Left ventricle myocardium inferior (tissue), 1 donor: ENCODE data around the gene NR2C2. TPM values are rescaled to one million over a fixed set of nuclear protein-coding genes. Genes with fewer than 3 reads are reported as not detected.
A peak's percentile ranks its signal among the peaks of the same experiment; 100 is the strongest.

Experiments used
- DNase-seq: peaks from one replicate; pipeline ENCODE4 v3.0.0-alpha.2; 2020
- H3K27ac ChIP-seq: fragments of 200-600 bp; replicated peaks from 2 replicates; pipeline ENCODE4 v1.8.0; 2021
- H3K27me3 ChIP-seq: fragments of 200-600 bp; 2 replicates; pipeline ENCODE4 v1.8.0; 2021; ENCODE audit warnings: low read depth
- H3K36me3 ChIP-seq: fragments of 200-600 bp; 2 replicates; pipeline ENCODE4 v1.8.0; 2021
- H3K4me1 ChIP-seq: fragments of 200-600 bp; 2 replicates; pipeline ENCODE4 v1.8.0; 2021
- H3K4me3 ChIP-seq: fragments of 200-600 bp; 2 replicates; pipeline ENCODE4 v1.8.0; 2021; ENCODE audit warnings: mild to moderate bottlenecking, moderate library complexity
- H3K9me3 ChIP-seq: fragments of 200-600 bp; replicated peaks from 2 replicates; pipeline ENCODE4 v1.8.0; 2021
- intact Hi-C: fragments of 100-400 bp; cut with micrococcal nuclease; formaldehyde crosslinking; loops from one replicate; pipeline ENCODE4 v1.11.0; 2022
- total RNA-seq: library from RNA; stranded (reverse); fragmentation: NEBNext Ultra II Directional; extraction: Animal tissue kit (Norgen Biotek cat#: 25700); gene quantifications from one replicate; pipeline ENCODE4 v1.2.1, GENCODE V29; 2021
- TF ChIP-seq, protein P1 (sequence below): fragments of 200-600 bp; IDR thresholded peaks from 2 replicates; pipeline ENCODE4 v1.8.0; 2021; ENCODE audit warnings: antibody characterized with exemption, mild to moderate bottlenecking, borderline replicate concordance
- donor health status: DM: no; HTN: yes; CAD: no; lungs with severe emphysema.

The NR2C2 gene
- total RNA-seq, 1 donor from 2014 or later: 27.4 TPM

- H3K9me3 ChIP-seq: peaks cover 8% of the 10 kb centered on the region
- no peaks in the 10 kb centered on the region for H3K27me3 ChIP-seq
- DNase-seq: no peak
- peaks cover 37% of the 10 kb centered on the region for H3K36me3 ChIP-seq
- TF ChIP-seq, protein P1, sequence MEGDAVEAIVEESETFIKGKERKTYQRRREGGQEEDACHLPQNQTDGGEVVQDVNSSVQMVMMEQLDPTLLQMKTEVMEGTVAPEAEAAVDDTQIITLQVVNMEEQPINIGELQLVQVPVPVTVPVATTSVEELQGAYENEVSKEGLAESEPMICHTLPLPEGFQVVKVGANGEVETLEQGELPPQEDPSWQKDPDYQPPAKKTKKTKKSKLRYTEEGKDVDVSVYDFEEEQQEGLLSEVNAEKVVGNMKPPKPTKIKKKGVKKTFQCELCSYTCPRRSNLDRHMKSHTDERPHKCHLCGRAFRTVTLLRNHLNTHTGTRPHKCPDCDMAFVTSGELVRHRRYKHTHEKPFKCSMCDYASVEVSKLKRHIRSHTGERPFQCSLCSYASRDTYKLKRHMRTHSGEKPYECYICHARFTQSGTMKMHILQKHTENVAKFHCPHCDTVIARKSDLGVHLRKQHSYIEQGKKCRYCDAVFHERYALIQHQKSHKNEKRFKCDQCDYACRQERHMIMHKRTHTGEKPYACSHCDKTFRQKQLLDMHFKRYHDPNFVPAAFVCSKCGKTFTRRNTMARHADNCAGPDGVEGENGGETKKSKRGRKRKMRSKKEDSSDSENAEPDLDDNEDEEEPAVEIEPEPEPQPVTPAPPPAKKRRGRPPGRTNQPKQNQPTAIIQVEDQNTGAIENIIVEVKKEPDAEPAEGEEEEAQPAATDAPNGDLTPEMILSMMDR: no peak
- no peak overlapping the region for H3K4me3 ChIP-seq
- intact Hi-C loops: no loop called here
- peaks cover 24% of the 10 kb centered on the region for H3K4me1 ChIP-seq
- H3K27ac ChIP-seq: no peak overlapping the region
These were observed 15.4 kb downstream of the NR2C2 start for GRCh38 chr3:14962762-14963161.

GRCh38 chr3:14967285-14967684, 19.9 kb downstream of the NR2C2 start:
- Histone ChIP-seq H3K4me1 (peaks cover 8% of the 10 kb centered on the region), H3K4me3 (no peak overlapping the region), H3K27me3 (no peaks in the 10 kb centered on the region), H3K27ac (no peak overlapping the region), H3K9me3 (peaks cover 8% of the 10 kb centered on the region), H3K36me3 (peaks cover 32% of the 10 kb centered on the region)
- no peak for DNase-seq
- intact Hi-C loops: no loop called here
- TF ChIP-seq, protein P1: no peak

DNA sequence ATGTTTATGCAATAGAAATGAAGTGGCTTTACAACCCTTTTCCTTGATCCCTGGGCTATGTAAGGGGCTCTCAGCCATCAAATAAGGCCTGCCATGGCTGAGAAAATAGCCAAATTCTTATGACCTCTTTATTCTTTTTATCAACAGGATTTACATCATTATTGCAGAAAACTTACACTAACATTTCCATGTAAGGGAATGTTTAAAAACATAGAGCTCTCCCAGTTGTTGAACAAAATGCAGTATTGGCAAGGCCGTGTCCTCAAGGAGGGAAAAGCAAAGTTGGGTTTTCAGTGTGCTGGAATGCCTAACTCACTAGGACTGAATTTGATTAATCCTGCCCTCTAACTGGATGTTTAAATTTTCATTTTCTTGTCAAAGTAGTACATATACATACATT, 22.3 kb downstream of the NR2C2 start:
- intact Hi-C loops: no loop called here

GRCh38 chr3:14976317-14976716, 28.9 kb downstream of the NR2C2 start:
- DNase-seq: no peak
- H3K4me3 ChIP-seq: no peak overlapping the region
- H3K27ac ChIP-seq: peak overlapping the region; percentile 34
- TF ChIP-seq, protein P1: no peak
- H3K4me1 ChIP-seq: peaks cover 28% of the 10 kb centered on the region
- no peaks in the 10 kb centered on the region for H3K9me3 ChIP-seq
- no peaks in the 10 kb centered on the region for H3K27me3 ChIP-seq
- peaks cover 27% of the 10 kb centered on the region for H3K36me3 ChIP-seq
- intact Hi-C loops: no loop called here

More for the DNA sequence above, 22.3 kb downstream of the NR2C2 start:
- TF ChIP-seq, protein P1: no peak
- H3K36me3 ChIP-seq: peaks cover 51% of the 10 kb centered on the region
- no peak for DNase-seq
- peaks cover 6% of the 10 kb centered on the region for H3K4me1 ChIP-seq
- no peak overlapping the region for H3K4me3 ChIP-seq
- no peak overlapping the region for H3K27ac ChIP-seq
- no peaks in the 10 kb centered on the region for H3K27me3 ChIP-seq
- H3K9me3 ChIP-seq: peaks cover 8% of the 10 kb centered on the region

DNA sequence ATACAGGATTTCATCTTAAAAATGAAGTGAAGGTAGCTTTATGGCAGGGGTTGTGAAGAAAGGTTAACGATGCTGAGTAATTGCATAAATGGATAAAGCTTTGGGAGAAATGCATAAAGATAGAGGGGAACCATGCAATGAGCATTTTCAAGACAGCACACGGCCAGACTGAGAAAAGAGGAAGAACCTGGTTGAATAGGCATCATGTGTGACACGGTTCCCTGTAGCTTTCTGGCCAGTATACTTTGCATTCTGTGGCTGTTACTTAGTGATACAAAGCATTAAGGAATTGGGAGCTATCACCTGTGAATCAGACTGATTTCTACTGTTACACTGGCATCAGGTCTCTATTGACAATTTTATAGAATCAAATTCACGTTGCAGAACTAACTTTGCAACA, 33.3 kb downstream of the NR2C2 start:
- Histone ChIP-seq H3K9me3 (peaks cover 7% of the 10 kb centered on the region), H3K27me3 (no peaks in the 10 kb centered on the region), H3K27ac (no peak overlapping the region), H3K36me3 (no peaks in the 10 kb centered on the region), H3K4me3 (no peak overlapping the region), H3K4me1 (peaks cover 21% of the 10 kb centered on the region)
- TF ChIP-seq, protein P1: no peak
- intact Hi-C loops: no loop called here
- DNase-seq: no peak
